OCI-LY7 (cell line): Measurements from ENCODE around the gene LRRC37A3. TPM values are rescaled to one million over a fixed set of nuclear protein-coding genes. Genes with fewer than 3 reads are reported as not detected.
"Not testable (repeated sequence)": the region's sequence is repeated elsewhere in the genome, so short reads cannot be mapped to it uniquely, and the experiment has no call there.

Source experiments
- BruUV-seq: library from RNA; stranded (reverse); fragments of 400-500 nt; replicated peaks from 2 replicates; lab custom pipeline; 2021; lab: Mats Ljungman, UMichigan
- CTCF ChIA-PET: fragments of 300-600 bp; sonication (Branson Sonifier 250); formaldehyde crosslinking; loops from one replicate; lab custom pipeline; 2022; ENCODE audit warnings: antibody characterized with exemption; ENCODE audit not compliant: unreplicated experiment; lab: Charles Lee
- POLR2A ChIA-PET: fragments of 300-600 bp; sonication (Branson Sonifier 250); formaldehyde crosslinking; loops from one replicate; lab custom pipeline; 2022; ENCODE audit warnings: antibody characterized with exemption; lab: Charles Lee
- DNase-seq: peaks from one replicate; pipeline ENCODE4 v3.0.0-alpha.2; 2015; ENCODE audit warnings: low spot score
- H2AFZ ChIP-seq: fragments of 200-600 bp; sonication (generic), shearing (Covaris generic); 2 replicates; pipeline ENCODE4 v1.6.1; 2014; ENCODE audit warnings: mild to moderate bottlenecking, antibody characterized with exemption, low read length, moderate library complexity
- H3K27ac ChIP-seq: fragments of 200-600 bp; sonication (generic); 2 replicates; pipeline ENCODE4 v1.5.1; 2014; ENCODE audit warnings: mixed run types, low read depth, mild to moderate bottlenecking, moderate library complexity, low read length, inconsistent platforms; ENCODE audit not compliant: poor library complexity, severe bottlenecking
- H3K36me3 ChIP-seq: fragments of 200-600 bp; sonication (generic); 2 replicates; pipeline ENCODE4 v1.6.1; 2014; ENCODE audit warnings: mild to moderate bottlenecking, antibody characterized with exemption, low read length, moderate library complexity, mixed read lengths; ENCODE audit not compliant: insufficient read depth
- H3K4me1 ChIP-seq: fragments of 200-600 bp; sonication (generic); 2 replicates; pipeline ENCODE4 v1.5.1; 2014; ENCODE audit warnings: mild to moderate bottlenecking, low read length; ENCODE audit not compliant: insufficient read depth, poor library complexity, severe bottlenecking
- H3K4me2 ChIP-seq: fragments of 200-600 bp; sonication (generic); 2 replicates; pipeline ENCODE4 v1.6.1; 2014; ENCODE audit warnings: mild to moderate bottlenecking, low read length
- H3K4me3 ChIP-seq: fragments of 200-600 bp; sonication (generic); 2 replicates; pipeline ENCODE4 v1.5.1; 2014; ENCODE audit warnings: mild to moderate bottlenecking, low read depth, low read length; ENCODE audit not compliant: poor library complexity, severe bottlenecking
- H3K79me2 ChIP-seq: fragments of 200-600 bp; sonication (generic); 2 replicates; pipeline ENCODE4 v1.6.1; 2016; ENCODE audit warnings: low read depth, mild to moderate bottlenecking, low read length, moderate library complexity, mixed read lengths; ENCODE audit not compliant: insufficient read depth
- H3K9me2 ChIP-seq: fragments of 200-600 bp; sonication (generic); 2 replicates; pipeline ENCODE4 v1.6.1; 2016; ENCODE audit warnings: mild to moderate bottlenecking, low read length, mixed read lengths; ENCODE audit not compliant: insufficient read depth
- H3K9me3 ChIP-seq: fragments of 200-600 bp; sonication (generic); 2 replicates; pipeline ENCODE4 v1.6.1; 2014; ENCODE audit warnings: mild to moderate bottlenecking, mixed run types, low read length, mixed read lengths
- H4K20me1 ChIP-seq: fragments of 200-600 bp; sonication (generic); 2 replicates; pipeline ENCODE4 v1.6.1; 2014; ENCODE audit warnings: mild to moderate bottlenecking, antibody characterized with exemption, low read length, moderate library complexity, mixed read lengths; ENCODE audit not compliant: insufficient read depth
- intact Hi-C: fragments of 100-400 bp; cut with micrococcal nuclease; formaldehyde crosslinking; loops from one replicate; pipeline ENCODE4 v1.10.0; 2022; ENCODE audit not compliant: unreplicated experiment
- total RNA-seq, 2 experiments: library from RNA; depleted of rRNA in 1 of 2; stranded (reverse); fragments of >200 nt in 1 of 2; shearing (Covaris generic) in 1 of 2; gene quantifications; 2 replicates each; pipeline ENCODE4 v1.2.3, GENCODE V29; 2014 to 2022

The LRRC37A3 gene
- total RNA-seq, 2 experiments from 2014 or later: 7.3 to 27.6 TPM

DNA sequence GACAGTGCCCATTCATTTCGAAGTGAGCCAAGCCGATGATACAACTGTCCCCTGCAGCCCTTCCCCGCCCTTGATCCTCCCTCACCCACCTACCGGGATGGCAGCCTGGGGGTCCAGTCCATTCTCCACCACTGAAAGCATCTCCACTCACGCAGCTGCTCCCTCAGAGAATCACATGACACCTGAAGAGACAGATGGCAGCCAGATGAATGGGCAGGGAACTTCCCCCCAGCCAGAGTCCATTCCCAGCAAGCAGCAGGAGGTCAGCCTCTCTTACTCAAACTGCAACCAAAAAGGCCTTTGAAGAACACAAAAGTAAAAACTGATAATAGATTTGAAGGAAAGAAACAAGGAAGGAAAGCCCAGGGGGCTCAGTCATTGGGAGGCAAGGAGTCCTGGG lies 90.2 kb downstream of the LRRC37A3 start:
- H3K4me3 ChIP-seq, H3K9me3 ChIP-seq, POLR2A ChIA-PET, CTCF ChIA-PET, intact Hi-C loops, H4K20me1 ChIP-seq, H3K27ac ChIP-seq, DNase-seq, H2AFZ ChIP-seq, H3K4me2 ChIP-seq, BruUV-seq, H3K9me2 ChIP-seq, H3K4me1 ChIP-seq, H3K79me2 ChIP-seq, H3K36me3 ChIP-seq: not testable (repeated sequence)

DNA sequence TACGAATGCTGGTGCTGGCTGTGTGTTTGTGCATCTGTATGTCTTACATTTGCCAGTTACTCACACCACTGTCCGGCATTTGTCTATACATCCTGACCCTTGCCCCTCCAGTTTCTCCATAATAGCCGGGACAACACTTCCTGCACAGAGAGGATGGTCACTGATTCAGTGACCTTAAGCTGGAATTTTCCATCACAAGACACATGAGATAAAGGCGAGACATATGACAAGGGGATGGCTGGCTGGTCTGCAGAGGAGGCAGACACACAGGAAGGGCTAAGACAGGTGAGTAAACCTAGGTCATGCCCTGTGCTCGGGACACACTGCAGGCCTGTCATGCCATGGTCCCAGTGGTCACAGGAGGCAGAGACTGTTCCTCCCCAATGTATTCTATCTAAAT lies 100.4 kb downstream of the LRRC37A3 start:
- H3K9me3 ChIP-seq, H3K79me2 ChIP-seq, H3K4me1 ChIP-seq, BruUV-seq, H3K4me3 ChIP-seq, CTCF ChIA-PET, H2AFZ ChIP-seq, DNase-seq, H4K20me1 ChIP-seq, POLR2A ChIA-PET, intact Hi-C loops, H3K27ac ChIP-seq, H3K4me2 ChIP-seq, H3K9me2 ChIP-seq: not testable (repeated sequence)
- peaks cover 18% of the 10 kb centered on the region for H3K36me3 ChIP-seq

DNA sequence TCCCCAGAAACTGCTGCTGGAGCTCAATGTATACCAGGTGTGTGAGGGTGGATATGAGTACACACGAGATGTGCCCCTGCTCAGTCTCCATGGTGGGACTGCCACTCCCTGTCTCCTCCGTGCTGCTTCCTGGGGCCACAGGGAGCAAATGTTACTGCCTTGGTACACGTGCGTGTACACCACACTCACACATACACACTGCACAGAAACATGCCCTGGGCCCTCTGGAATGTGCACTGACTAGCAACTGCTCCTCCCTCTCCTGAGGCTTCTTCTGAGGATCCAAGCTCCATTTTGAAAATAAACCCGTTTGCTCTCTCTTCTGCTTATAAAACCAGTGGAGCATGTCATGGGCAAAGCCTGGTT lies 103.5 kb downstream of the LRRC37A3 start:
- POLR2A ChIA-PET, intact Hi-C loops, H2AFZ ChIP-seq, H3K9me3 ChIP-seq, H3K27ac ChIP-seq, H4K20me1 ChIP-seq, H3K9me2 ChIP-seq, BruUV-seq, H3K4me2 ChIP-seq, H3K4me3 ChIP-seq, CTCF ChIA-PET, H3K79me2 ChIP-seq, DNase-seq, H3K4me1 ChIP-seq: not testable (repeated sequence)
- peaks cover 10% of the 10 kb centered on the region; the same call in 1 of the 2 replicates for H3K36me3 ChIP-seq

DNA sequence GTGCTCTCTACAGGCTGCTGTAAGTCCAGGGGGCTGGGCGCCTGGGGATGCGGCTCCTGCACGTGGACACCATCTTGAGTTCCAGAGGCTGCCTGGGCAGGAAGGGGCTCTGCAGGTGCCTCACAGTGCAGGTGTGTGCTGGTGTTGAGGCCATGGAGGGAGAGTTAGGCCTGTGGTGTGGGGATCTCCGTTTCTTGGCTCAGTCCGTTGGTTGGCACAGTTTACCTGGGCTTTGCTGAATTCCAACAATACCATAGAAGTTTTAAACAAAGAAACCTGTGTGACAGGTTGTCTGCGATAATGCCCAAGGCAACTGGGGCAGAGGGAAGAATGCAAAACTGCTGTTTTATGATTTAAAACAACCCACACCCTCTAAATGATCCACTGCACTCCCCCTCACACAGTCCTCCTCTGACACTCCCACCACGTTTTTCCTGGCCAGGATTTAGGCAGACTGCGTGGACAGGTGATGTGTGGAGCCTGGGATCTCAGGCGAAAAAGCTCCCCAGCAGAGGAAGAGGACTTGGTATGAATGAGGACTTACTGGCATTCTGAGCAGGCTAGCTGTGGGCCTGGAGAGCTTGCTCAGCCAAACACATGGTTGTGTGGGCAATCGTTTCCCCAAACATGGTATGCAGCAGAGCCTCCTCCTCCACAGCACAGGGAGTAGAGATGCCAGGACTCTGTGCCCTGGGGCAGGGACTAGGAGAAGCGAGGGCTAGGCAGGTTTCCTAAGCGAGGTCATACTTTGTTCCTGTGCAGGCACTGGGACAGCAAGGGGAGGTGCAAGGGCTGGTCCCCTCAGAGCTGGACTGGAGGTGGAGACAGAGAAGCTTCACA lies 104.1 kb downstream of the LRRC37A3 start:
- H3K4me2 ChIP-seq: not testable (repeated sequence)

DNA sequence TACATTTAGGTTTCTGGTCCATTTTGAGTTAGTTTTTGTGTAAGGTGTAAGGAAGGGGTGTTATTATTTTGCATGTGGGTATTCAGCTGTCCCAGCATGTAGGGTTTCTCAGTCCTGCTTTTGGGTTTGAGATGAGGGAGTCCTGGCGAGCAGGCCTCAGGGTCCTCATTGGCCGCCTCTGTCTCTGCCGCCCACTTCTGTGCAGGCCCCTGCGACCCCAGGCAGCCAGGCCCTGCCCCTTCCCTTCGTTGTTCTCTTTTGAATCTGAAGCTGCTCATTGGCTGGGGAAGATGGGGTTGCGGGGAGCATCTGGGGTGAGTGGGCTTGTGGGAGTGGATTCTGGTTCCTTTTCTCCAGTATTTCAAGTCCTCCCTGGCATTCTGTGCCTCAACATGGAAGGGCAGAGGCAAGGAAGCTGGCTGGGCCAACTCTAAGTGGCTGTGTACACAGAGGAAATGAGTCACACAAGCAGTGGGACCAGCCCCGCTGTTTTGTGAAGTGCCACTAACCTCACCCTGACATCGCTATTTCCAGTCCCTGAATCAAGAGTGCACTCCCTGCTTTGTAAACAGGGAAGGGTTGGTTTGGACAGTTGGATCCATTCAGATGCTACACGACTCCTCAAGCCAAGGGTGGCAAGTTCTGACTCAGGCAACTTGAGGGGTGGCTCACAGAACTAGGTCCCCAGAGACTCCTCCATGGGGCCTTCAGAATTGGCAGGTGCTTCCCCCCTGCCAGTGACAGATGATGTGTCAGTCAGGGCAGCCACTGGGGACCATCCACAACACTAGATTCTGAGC lies 110.9 kb downstream of the LRRC37A3 start:
- H3K9me2 ChIP-seq, POLR2A ChIA-PET, H3K79me2 ChIP-seq, BruUV-seq, CTCF ChIA-PET, H4K20me1 ChIP-seq, intact Hi-C loops, H3K9me3 ChIP-seq, H3K36me3 ChIP-seq: not testable (repeated sequence)
- Histone ChIP-seq H3K4me3 (peak overlapping the region; percentile 36), H3K4me1 (peaks cover 31% of the 10 kb centered on the region), H3K27ac (peak overlapping the region; percentile 76), H2AFZ (peak overlapping the region; percentile 61; the same call in 1 of the 2 replicates), H3K4me2 (peak overlapping the region; percentile 75)
- DNase-seq: peak; percentile 88

More for the DNA sequence above, 104.1 kb downstream of the LRRC37A3 start:
- H4K20me1 ChIP-seq, POLR2A ChIA-PET, H3K4me1 ChIP-seq, H3K79me2 ChIP-seq, H3K4me3 ChIP-seq, H3K9me2 ChIP-seq, DNase-seq, BruUV-seq, H2AFZ ChIP-seq, H3K9me3 ChIP-seq, H3K27ac ChIP-seq, intact Hi-C loops, CTCF ChIA-PET: not testable (repeated sequence)
- H3K36me3 ChIP-seq: peaks cover 10% of the 10 kb centered on the region; the same call in 1 of the 2 replicates
